GM23338 (cell line): ENCODE measurements around the gene ASTE1. TPM values are rescaled to one million over a fixed set of nuclear protein-coding genes. Genes with fewer than 3 reads are reported as not detected.

Source experiments
- CREB1 ChIP-seq: fragments of 250-450 bp; sonication (Bioruptor Pico); IDR thresholded peaks from 2 replicates; pipeline ENCODE4 v1.5.0; 2020; ENCODE audit warnings: low read depth, mild to moderate bottlenecking, moderate library complexity
- CTCF ChIP-seq, 2 experiments: fragments of 200-600 bp in 1 of 2; sonication (generic) in 1 of 2; conservative IDR thresholded peaks; 2 replicates each; pipeline versions ENCODE4 v1.5.1 to v1.6.1; 2016 to 2017; ENCODE audit warnings: antibody characterized with exemption in 2 of 2, low read depth in 2 of 2, mild to moderate bottlenecking in 2 of 2, moderate library complexity in 1 of 2
- EZH2 ChIP-seq: fragments of 200-600 bp; sonication (generic); IDR thresholded peaks from one replicate; pipeline ENCODE4 v1.8.0; 2017; ENCODE audit warnings: antibody characterized with exemption, mild to moderate bottlenecking, low read depth; ENCODE audit not compliant: unreplicated experiment
- JUNB ChIP-seq: IDR thresholded peaks from one replicate; pipeline ENCODE4 v1.6.1; 2016; ENCODE audit warnings: antibody characterized with exemption; ENCODE audit not compliant: unreplicated experiment
- NANOG ChIP-seq: IDR thresholded peaks from 2 replicates; pipeline ENCODE4 v1.6.1; 2016; ENCODE audit warnings: antibody characterized with exemption, borderline replicate concordance
- POLR2AphosphoS5 ChIP-seq: IDR thresholded peaks from 2 replicates; pipeline ENCODE4 v1.6.1; 2016; ENCODE audit warnings: antibody characterized with exemption, low read depth
- STAT1 ChIP-seq: IDR thresholded peaks from one replicate; pipeline ENCODE4 v1.6.1; 2016; ENCODE audit warnings: antibody characterized with exemption; ENCODE audit not compliant: unreplicated experiment
- ZNF331 ChIP-seq: fragments of 250-450 bp; sonication (Bioruptor Pico); IDR thresholded peaks from 2 replicates; pipeline ENCODE4 v1.5.0; 2020; ENCODE audit warnings: low read depth, mild to moderate bottlenecking, moderate library complexity
- ZNF462 ChIP-seq: fragments of 250-450 bp; sonication (Bioruptor Pico); IDR thresholded peaks from 2 replicates; pipeline ENCODE4 v1.5.0; 2020; ENCODE audit warnings: mild to moderate bottlenecking, moderate library complexity
- polyA plus RNA-seq: library from polyadenylated mRNA; unstranded; fragments of >200 nt; fragmentation: Nextera tagmentation; extraction: Ambion mirVana; gene quantifications from 2 replicates; pipeline ENCODE4 v1.2.1, GENCODE V29; 2016
- total RNA-seq: library from RNA; depleted of rRNA; stranded (reverse); fragments of >200 nt; shearing (Covaris generic); gene quantifications from 2 replicates; pipeline ENCODE4 v1.2.3, GENCODE V29; 2014

Gene ASTE1
- total and polyA plus RNA-seq, 2 experiments from 2014 or later = 4.9 to 8.9 TPM

- no peak for TF ChIP-seq ZNF462 (CRISPR knock-in tag)
- TF ChIP-seq CTCF (conservative IDR thresholded peaks at IDR 0.05; ENCODE audit: low read depth in 2 of 2) = no peak
- no peak for TF ChIP-seq CREB1
- no peak for TF ChIP-seq JUNB
- no peak for TF ChIP-seq EZH2
- no peak for TF ChIP-seq POLR2AphosphoS5
- no peak for TF ChIP-seq ZNF331 (CRISPR knock-in tag)
- TF ChIP-seq NANOG = no peak
- no peak for TF ChIP-seq STAT1
Measured at GRCh38 chr3:131075632-131076328, 49.2 kb upstream of the ASTE1 start (continued).
